Bronchial epithelial cell (primary cell): ENCODE results near the gene BTBD16. TPM values are rescaled to one million over a fixed set of nuclear protein-coding genes. Genes with fewer than 3 reads are reported as not detected.

Experiments used
- DNase-seq: peaks from one replicate; pipeline ENCODE4 v3.0.0-alpha.2; 2010; ENCODE audit warnings: low read depth
- FAIRE-seq: peaks from 2 replicates; lab custom pipeline; 2011; peaks lifted over from hg19 to GRCh38; lab: Jason Lieb, UNC
- H3K27me3 ChIP-seq: 2 replicates; pipeline ENCODE4 v1.5.1; 2011; ENCODE audit warnings: low read length; ENCODE audit not compliant: control insufficient read depth, insufficient read depth
- H3K36me3 ChIP-seq: 2 replicates; pipeline ENCODE4 v1.5.1; 2011; ENCODE audit warnings: low read length; ENCODE audit not compliant: control insufficient read depth, insufficient read depth
- H3K4me3 ChIP-seq: 2 replicates; pipeline ENCODE4 v1.5.1; 2011; ENCODE audit warnings: mild to moderate bottlenecking, low read depth, low read length, control low read depth
- CTCF ChIP-seq: IDR thresholded peaks from 2 replicates; pipeline ENCODE4 v1.5.1; 2011; ENCODE audit warnings: mild to moderate bottlenecking, moderate library complexity, low read length, control low read depth, inconsistent platforms; ENCODE audit not compliant: insufficient read depth, severe bottlenecking
- total RNA-seq: library from RNA; depleted of rRNA; stranded (reverse); fragments of >200 nt; gene quantifications from 2 replicates; pipeline ENCODE4 v1.2.1, GENCODE V29; 2014

Gene BTBD16
- total RNA-seq, 1 donor from 2014 or later, result 0.26 TPM

- Histone ChIP-seq H3K27me3 (no peaks in the 10 kb centered on the region), H3K36me3 (no peaks in the 10 kb centered on the region), H3K4me3 (no peak overlapping the region)
- DNase-seq (peak; percentile 48), FAIRE-seq (no peak)
- TF ChIP-seq CTCF, result no peak
Measured at GRCh38 chr10:122338609-122339441, 67.7 kb downstream of the BTBD16 start.

DNA sequence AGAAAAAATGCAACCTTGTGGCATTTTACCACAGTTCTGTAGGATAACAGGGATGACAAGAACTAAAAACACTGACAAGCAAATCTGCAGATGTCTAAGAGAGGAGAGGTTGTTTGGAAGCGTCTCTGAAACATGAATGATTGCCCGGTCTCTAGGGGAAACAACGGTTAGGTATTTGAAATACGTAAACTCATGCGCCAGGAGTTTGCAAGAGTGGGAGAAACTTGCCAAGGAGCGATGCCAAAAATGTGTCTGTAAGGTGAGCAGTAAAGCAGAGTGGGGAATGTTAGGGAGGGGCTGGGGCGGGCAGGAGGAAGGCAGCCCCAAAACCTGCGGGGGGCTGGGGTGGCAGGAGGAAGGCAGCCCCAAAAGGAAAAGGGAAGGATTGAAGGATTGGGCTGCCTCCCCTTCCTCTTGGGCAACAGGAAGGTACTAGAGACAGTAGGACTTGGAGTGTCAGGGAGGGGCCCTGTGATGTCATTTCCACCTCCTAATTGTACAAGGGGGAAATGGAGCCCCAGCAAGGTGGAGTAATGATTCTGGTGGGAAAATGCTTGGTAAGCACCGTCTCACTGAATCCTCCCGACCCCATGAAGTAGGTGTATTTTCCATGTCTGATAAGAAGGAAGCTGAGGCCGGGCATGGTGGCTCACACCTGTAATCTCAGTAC, 70.2 kb downstream of the BTBD16 start:
- Histone ChIP-seq H3K36me3 (no peaks in the 10 kb centered on the region), H3K4me3 (no peak overlapping the region), H3K27me3 (no peaks in the 10 kb centered on the region)
- no peak for FAIRE-seq
- DNase-seq, result no peak
- no peak for TF ChIP-seq CTCF

- DNase-seq (peak; percentile 51), FAIRE-seq (peak; percentile 13)
- no peaks in the 10 kb centered on the region for H3K36me3 ChIP-seq
- H3K4me3 ChIP-seq, result no peak overlapping the region
- peak; percentile 70 for TF ChIP-seq CTCF
- H3K27me3 ChIP-seq, result no peaks in the 10 kb centered on the region
Measured at GRCh38 chr10:122342293-122343134, 71.4 kb downstream of the BTBD16 start.

DNA sequence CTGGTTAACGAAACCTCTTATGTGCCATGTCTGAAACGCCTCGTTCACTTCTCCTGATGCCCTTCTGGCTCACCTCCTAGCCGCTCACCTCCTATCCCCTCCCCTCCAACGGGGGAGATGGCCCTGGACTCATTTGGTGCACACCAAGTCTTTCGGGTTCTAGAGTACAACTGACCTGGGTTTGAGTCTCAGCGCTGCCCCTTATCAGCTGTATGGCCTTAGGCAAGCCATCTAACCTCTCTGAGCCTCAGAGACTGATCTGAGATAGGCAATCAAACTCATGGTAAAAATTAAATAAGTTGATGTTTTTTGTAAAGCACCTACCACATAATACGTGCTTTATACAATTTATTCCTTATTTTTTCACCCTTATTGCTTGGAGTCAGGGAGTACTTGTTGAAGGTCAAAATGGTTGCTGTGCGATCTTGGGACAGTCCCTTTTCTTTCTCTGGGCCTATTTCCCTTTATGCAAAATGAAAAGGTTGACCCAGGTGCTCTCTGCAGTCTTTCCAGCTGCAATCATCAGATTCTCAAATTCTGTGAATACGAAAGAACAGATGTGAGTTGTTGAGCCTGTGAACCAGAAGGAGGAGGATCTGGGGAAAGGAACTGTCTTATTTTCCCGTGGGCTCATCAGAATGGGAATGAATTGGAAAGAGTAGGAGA, 72.2 kb downstream of the BTBD16 start:
- DNase-seq (no peak), FAIRE-seq (no peak)
- H3K4me3 ChIP-seq, result no peak overlapping the region
- TF ChIP-seq CTCF, result no peak
- no peaks in the 10 kb centered on the region for H3K27me3 ChIP-seq
- no peaks in the 10 kb centered on the region for H3K36me3 ChIP-seq

- DNase-seq (no peak), FAIRE-seq (no peak)
- no peaks in the 10 kb centered on the region for H3K27me3 ChIP-seq
- no peaks in the 10 kb centered on the region for H3K36me3 ChIP-seq
- no peak for TF ChIP-seq CTCF
- H3K4me3 ChIP-seq, result no peak overlapping the region
Measured at GRCh38 chr10:122343936-122344335, 72.8 kb downstream of the BTBD16 start.
